ENCODE measurements around the gene PPP1CA.

The PPP1CA gene

GRCh38 chr11:67416416-67417335, 15.0 kb upstream of the PPP1CA start:
- Histone ChIP-seq H3K36me3 (no peaks in the 10 kb centered on the region), H3K27ac (no peak overlapping the region), H3K4me3 (ENCODE audit: low read depth in 1 of 2, low read length in 1 of 2) (no peak overlapping the region), H3K27me3 (peaks cover 79% of the 10 kb centered on the region), H3K9me3 (no peaks in the 10 kb centered on the region), H3K4me1 (ENCODE audit: control insufficient read depth in 1 of 2, insufficient read depth in 1 of 2, low read depth in 1 of 2, low read length in 1 of 2) (peaks cover 24 to 49% of the 10 kb centered on the region in 2 experiments)
- TF ChIP-seq CTCF (IDR thresholded peaks at IDR 0.05), result no peak

GRCh38 chr11:67415501-67416304, 14.0 kb upstream of the PPP1CA start, which contains the start of gene CARNS1:
CARNS1 (plus strand) TSS chr11:67415678; CDS start chr11:67416200, 522 bp downstream.
- peaks cover 20 to 40% of the 10 kb centered on the region in 2 experiments for H3K4me1 ChIP-seq (ENCODE audit: control insufficient read depth in 1 of 2, insufficient read depth in 1 of 2, low read depth in 1 of 2, low read length in 1 of 2)
- H3K4me3 ChIP-seq (ENCODE audit: low read depth in 1 of 2, low read length in 1 of 2), result peak within 1 kb of the TSS in 1 of 2 experiments; percentile 7
- no peak for TF ChIP-seq CTCF (IDR thresholded peaks at IDR 0.05)
- peaks cover 79% of the 10 kb centered on the region for H3K27me3 ChIP-seq
- H3K27ac ChIP-seq, result no peak within 1 kb of the TSS
- H3K36me3 ChIP-seq, result peaks cover 5% of the 10 kb centered on the region
- no peaks in the 10 kb centered on the region for H3K9me3 ChIP-seq

DNA sequence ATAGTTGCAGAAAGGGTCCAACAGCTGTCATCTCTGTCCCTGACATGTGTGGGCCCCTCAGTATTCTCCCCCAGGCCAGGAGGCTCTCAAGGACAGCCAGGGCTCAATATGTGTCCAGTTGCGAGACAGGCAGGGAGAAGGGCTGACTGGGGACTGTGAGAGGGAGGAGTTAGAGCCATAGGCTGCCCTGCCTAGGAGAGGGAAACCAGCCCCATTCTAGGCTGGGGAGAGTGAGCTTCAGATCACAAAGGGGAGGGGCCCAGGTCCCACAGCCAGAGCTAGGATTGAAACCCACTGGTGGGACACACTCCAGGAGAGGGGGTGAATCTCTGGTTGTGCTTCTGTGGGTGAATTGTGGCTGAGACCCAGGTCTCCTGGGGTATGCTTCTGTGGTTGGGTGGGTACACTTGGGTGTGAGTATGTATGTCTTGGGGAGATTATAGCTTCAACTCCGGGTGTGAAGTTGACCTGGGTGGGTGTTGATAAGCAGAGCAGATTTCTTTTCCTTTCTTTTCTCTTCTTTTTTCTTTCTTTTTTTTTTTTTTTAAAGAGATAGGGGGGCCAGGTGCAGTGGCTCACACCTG, 11.7 kb upstream of the PPP1CA start:
- H3K27ac ChIP-seq, result no peak overlapping the region
- peaks cover 61% of the 10 kb centered on the region for H3K27me3 ChIP-seq
- H3K4me1 ChIP-seq (ENCODE audit: control insufficient read depth in 1 of 2, insufficient read depth in 1 of 2, low read depth in 1 of 2, low read length in 1 of 2), result peaks cover 25 to 42% of the 10 kb centered on the region in 2 experiments
- H3K9me3 ChIP-seq, result no peaks in the 10 kb centered on the region
- no peak overlapping the region for H3K4me3 ChIP-seq (ENCODE audit: low read depth in 1 of 2, low read length in 1 of 2)
- H3K36me3 ChIP-seq, result peaks cover 29% of the 10 kb centered on the region
- TF ChIP-seq CTCF (IDR thresholded peaks at IDR 0.05), result no peak

GRCh38 chr11:67412495-67413179, 11.0 kb upstream of the PPP1CA start:
- no peaks in the 10 kb centered on the region for H3K9me3 ChIP-seq
- no peak overlapping the region for H3K27ac ChIP-seq
- peaks cover 54% of the 10 kb centered on the region for H3K27me3 ChIP-seq
- peaks cover 36% of the 10 kb centered on the region for H3K36me3 ChIP-seq
- no peak overlapping the region for H3K4me3 ChIP-seq (ENCODE audit: low read depth in 1 of 2, low read length in 1 of 2)
- peaks cover 32 to 46% of the 10 kb centered on the region in 2 experiments for H3K4me1 ChIP-seq (ENCODE audit: control insufficient read depth in 1 of 2, insufficient read depth in 1 of 2, low read depth in 1 of 2, low read length in 1 of 2)
- no peak for TF ChIP-seq CTCF (IDR thresholded peaks at IDR 0.05)

GRCh38 chr11:67411785-67412152, 10.1 kb upstream of the PPP1CA start:
- Histone ChIP-seq H3K36me3 (peaks cover 45% of the 10 kb centered on the region), H3K27me3 (peaks cover 45% of the 10 kb centered on the region), H3K9me3 (no peaks in the 10 kb centered on the region), H3K4me3 (ENCODE audit: low read depth in 1 of 2, low read length in 1 of 2) (no peak overlapping the region), H3K27ac (no peak overlapping the region), H3K4me1 (ENCODE audit: control insufficient read depth in 1 of 2, insufficient read depth in 1 of 2, low read depth in 1 of 2, low read length in 1 of 2) (peaks cover 41 to 52% of the 10 kb centered on the region in 2 experiments)
- TF ChIP-seq CTCF (IDR thresholded peaks at IDR 0.05), result no peak
